NCI-H1694 treated with DMSO at 0.1 percent for 48 hours (cell line): Measurements from ENCODE around the gene STMN3.
"Not testable (repeated sequence)": the region's sequence is repeated elsewhere in the genome, so short reads cannot be mapped to it uniquely, and the experiment has no call there.

Source experiments
- DNase-seq: peaks from one replicate; lab custom pipeline; 2025; lab: John Stamatoyannopoulos, UW

STMN3 gene

DNA sequence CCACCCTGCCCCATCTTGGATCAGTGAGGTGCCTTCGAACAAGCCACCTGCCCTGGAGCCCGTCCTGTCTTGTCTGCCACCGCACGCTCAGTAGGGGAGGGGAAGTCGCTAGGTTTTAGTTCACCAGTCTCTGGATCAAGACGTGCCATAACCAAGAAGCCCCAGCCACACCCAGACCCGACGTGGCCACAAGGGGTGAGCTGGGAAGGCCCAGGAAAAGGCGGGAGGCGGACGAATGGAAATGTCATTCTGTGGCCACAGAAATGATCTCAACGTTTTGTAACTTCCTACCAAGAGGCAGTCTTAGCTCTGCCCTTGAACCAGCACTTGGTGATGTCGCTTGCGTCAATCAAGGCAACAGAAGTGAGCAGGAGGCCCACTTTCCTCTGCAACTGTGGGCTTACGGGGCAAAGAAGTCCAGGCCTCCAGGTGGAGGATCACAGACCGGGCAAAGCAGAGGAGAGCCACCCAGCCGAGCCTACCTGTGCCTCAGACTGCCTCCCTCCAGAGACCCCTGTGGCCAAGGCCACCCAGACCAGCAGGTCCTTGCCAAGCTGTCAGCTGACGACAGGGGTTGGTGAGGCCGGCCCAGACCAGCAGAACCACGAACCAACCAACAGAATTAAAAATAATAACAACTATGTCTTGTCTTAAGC is 40.8 kb downstream of the STMN3 start:
- DNase-seq, result no peak

DNA sequence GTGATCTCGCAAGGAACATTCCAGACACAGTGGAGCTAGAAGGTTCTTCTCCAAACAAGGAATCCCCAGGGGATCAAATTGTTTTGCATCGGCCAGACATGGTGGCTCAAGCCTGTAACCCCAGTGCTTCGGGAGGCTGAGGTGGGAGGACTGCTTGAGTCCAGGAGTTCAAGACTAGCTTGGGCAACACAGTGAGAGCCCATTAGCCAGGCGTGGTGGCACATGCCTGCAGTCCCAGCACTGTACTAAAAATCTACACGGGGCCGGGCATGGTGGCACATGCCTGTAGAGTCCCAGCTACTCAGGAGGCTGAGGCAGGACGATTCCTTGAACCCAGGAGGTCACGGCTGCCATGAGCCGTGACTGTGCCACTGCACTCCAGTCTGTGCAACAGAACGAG is 41.6 kb downstream of the STMN3 start:
- DNase-seq, result no peak

GRCh38 chr20:63610581-63611435 is 42.4 kb downstream of the STMN3 start:
- no peak for DNase-seq

DNA sequence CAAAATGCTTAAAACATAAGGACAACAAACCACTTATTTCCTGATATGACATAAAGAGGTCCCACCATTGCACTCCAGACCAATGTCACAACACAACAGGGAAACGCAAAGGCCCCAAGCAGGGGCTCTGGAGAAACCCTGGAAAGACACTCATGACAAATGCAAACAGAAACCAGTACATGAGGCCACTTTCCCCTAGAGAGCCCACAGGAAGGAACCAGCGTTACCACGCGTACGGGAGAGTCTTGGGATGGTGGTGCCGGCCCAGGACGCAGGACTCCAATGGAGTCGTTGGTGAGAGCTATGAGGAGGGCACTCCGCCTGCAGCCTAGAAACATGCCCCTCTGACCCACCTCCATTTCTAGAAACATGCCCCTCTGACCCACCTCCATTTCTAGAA is 46.5 kb downstream of the STMN3 start:
- DNase-seq, result no peak

DNA sequence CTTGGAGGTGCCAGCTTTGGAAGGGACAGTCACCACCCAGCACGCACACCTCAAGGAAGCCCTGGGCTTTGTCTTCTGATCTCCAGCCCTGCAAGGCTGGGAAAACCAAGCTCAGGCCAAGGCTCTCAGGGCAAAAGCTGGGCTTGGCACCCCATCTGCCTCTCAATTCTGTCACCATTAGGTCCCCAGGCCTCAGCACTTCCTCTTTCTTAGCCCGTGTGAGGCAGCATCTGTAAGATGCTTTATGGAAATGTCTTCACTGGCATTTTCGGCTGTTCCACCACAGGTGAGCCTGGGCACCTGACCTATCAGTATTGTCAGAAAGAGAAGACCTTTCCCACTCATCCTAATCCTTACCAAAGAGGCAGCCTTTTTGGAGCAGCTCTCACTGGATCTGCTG is 50.9 kb downstream of the STMN3 start:
- no peak for DNase-seq

DNA sequence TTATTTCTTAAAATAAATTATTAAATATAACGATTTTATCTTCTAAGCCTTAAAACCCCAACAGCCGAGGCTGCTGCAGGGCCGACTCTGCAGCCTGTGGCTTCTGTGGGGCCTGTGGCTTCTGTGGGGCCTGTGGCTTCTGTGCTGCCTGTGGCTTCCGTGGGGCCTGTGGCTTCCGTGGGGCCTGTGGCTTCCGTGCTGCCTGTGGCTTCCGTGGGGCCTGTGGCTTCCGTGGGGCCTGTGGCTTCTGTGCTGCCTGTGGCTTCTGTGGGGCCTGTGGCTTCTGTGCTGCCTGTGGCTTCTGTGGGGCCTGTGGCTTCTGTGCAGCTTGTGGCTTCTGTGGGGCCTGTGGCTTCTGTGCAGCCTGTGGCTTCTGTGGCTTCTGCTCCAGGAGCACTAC is 51.5 kb downstream of the STMN3 start:
- not testable (repeated sequence) for DNase-seq

- no peak for DNase-seq
Observed at GRCh38 chr20:63599396-63600050, 53.7 kb downstream of the STMN3 start.

DNA sequence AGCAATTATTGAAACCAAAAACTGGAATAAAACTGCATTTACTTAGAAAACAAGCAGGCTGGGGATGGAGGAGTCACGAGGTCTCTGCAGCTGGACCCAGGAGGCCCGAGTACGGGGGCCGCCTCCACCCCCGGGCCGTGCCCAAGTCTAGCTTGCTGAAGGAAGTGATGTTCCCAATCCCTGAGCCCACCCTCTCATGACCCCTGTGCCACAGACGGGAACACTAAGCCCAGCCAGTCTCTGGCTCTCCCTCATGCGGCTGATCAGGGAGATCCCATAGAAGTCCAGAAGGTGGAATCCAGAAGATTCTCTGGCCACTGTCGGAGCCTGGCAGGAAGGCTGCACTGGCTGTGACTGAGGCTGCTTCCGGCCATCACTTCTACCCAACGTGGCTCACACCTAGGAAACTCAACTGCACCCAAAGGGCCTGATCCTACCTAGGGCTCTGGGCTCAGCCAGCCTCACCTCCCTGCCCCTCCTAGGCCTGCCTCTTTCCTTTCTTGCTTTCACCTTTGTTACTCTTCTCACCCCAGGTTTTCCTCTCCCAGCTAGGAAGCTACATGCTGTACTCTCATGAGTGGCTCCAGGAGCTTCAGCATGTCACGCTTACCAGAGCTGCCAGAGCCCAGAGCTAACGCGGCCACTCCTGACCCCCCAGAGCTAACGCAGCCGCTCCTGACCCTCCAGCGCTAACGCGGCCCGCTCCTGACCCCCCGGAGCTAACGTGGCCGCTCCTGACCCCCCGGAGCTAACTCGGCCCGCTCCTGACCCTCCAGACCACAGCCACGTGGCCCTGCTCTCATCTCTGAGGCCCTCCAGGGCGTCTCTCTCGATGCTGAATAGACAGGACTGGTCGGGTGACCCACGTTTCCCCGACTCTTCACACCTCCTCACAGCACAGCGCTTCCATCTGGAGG is 54.5 kb downstream of the STMN3 start:
- DNase-seq, result no peak

GRCh38 chr20:63597651-63598478 is 55.4 kb downstream of the STMN3 start:
- no peak for DNase-seq

GRCh38 chr20:63596423-63596822 is 56.8 kb downstream of the STMN3 start:
- DNase-seq, result no peak

DNA sequence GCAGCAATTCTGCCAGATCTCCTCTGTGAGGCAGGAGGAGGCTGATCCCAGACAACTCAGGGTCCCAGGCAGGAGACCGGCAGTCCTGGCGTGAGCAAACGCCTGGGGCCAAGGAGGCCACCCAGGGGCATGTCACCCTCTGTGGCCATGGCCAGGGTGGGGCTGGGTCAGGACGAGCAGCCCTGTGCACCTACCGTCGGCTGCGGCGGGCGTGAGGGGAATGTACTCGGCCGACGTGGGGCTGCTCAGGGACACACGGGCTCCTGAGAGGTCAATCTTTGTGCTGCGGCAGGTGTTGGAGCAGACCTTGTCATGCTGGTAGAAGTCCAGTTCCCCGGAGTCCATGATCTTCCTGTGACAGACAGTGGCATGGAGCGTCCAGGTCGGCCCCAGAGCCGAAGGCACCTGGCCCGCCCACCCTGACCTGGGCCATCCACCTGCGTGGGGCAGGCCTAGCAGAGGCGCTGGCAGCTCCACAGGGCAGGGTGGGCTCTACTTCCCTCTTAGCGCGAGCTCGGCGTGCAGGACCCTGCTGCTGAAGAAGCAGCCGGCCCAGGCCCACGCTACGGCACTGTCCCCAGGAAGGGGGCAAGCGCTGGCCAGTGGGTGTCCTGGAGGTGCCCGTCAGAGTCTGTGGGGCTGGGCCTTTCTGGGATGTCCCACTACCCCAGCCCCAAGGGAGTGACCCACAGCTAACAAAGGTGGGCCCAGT is 57.7 kb downstream of the STMN3 start:
- no peak for DNase-seq

DNA sequence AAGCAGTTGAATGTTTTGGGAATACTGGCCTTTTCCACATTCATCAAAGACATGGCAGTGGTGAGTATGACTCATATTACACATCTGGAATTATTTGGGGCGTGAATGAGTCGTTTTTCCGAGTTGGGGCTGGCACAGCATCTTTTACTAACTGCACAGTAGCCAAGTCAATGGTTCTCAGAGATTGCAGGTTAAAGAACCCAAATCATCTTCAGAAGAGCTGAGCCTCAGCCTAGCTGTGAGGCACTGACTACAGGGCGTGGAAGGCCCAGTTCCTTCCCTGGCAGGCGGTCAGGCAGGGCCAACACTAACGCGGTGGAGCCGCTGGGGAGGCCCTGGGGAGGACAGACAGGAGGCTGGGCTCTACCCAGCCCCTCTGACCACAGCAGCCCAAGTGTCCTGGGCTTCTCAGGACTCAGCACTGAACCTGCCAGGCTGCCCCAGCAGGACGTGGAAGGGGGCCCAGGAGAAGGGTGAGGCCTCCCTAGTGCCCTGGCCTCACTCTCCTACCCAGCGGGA is 59.1 kb downstream of the STMN3 start:
- no peak for DNase-seq

DNA sequence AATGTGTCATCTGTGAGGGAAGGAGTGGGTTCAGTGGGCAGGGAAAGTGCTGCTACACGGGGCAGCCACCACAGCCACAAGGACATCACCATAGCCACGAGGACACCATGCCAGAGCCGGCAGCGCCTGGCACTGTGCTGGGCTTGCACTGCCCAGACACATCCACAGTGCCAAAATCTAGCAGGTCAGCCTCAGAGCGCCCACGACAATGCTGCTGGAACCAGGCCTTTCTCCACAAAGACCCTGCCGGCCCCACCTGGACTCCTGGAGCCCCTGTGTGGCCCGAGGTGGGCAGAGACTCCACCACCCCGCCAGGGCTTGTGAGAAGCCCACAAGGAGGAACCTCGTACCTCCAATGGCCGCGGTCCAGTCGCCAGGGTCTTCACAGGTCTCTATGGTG is 60.6 kb downstream of the STMN3 start:
- DNase-seq, result no peak

GRCh38 chr20:63591786-63592355 is 61.4 kb downstream of the STMN3 start:
- DNase-seq, result no peak

DNA sequence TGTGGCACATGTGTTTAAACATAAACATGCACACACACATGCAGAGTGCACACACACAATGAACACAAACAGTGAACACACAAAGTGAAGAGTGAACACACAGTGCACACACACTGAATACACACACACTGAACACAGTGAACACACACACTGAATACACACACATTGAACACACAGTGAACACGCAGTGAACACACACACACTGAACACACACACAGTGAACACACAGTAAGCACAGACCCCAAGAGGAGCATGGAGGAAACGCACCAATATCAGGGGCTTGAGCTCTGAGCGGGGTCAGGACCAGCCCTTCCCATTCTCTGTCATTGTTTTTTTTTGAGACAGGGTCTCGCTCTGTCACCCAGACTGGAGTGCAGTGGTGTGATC is 62.1 kb downstream of the STMN3 start:
- DNase-seq, result no peak

GRCh38 chr20:63590218-63591146 is 62.7 kb downstream of the STMN3 start:
- DNase-seq, result no peak
